Liver (tissue), 9 donors: Measurements from ENCODE around the gene CCT6B. TPM values are rescaled to one million over a fixed set of nuclear protein-coding genes. Genes with fewer than 3 reads are reported as not detected.

Experiments
- DNase-seq: peaks from one replicate; pipeline ENCODE4 v3.0.0-alpha.2; 2017; ENCODE audit warnings: low spot score
- H3K27ac ChIP-seq, 2 donors: one replicate each; pipeline ENCODE4 v1.7.0; 2013; ENCODE audit warnings: inconsistent platforms in 2 of 2, low read length in 2 of 2, control low read depth in 1 of 2, low read depth in 1 of 2, mild to moderate bottlenecking in 1 of 2
- H3K27me3 ChIP-seq, 4 donors: one replicate each; pipeline versions ENCODE4 v1.6.1 to v1.7.0; 2013; ENCODE audit warnings: low read length in 3 of 4, inconsistent platforms in 1 of 4, mild to moderate bottlenecking in 1 of 4, moderate library complexity in 1 of 4; ENCODE audit not compliant: control insufficient read depth in 4 of 4, insufficient read depth in 4 of 4
- H3K36me3 ChIP-seq, 4 donors: one replicate each; pipeline versions ENCODE4 v1.6.1 to v1.7.0; 2013; ENCODE audit warnings: low read length in 3 of 4, mild to moderate bottlenecking in 3 of 4, low read depth in 1 of 4, moderate library complexity in 1 of 4; ENCODE audit not compliant: control insufficient read depth in 4 of 4, insufficient read depth in 3 of 4
- H3K4me1 ChIP-seq, 4 donors: one replicate each; pipeline versions ENCODE4 v1.6.1 to v1.7.0; 2013; ENCODE audit warnings: low read length in 3 of 4, mild to moderate bottlenecking in 3 of 4, moderate library complexity in 1 of 4; ENCODE audit not compliant: control insufficient read depth in 4 of 4, insufficient read depth in 4 of 4
- H3K4me3 ChIP-seq, 3 donors: one replicate each; pipeline versions ENCODE4 v1.6.1 to v1.7.0; 2013; ENCODE audit warnings: low read length in 3 of 3, control low read depth in 1 of 3, low read depth in 1 of 3, mild to moderate bottlenecking in 1 of 3
- H3K9ac ChIP-seq, 2 donors: one replicate each; pipeline ENCODE4 v1.7.0; 2013; ENCODE audit warnings: low read length in 2 of 2, mild to moderate bottlenecking in 2 of 2, moderate library complexity in 2 of 2, control low read depth in 1 of 2, low read depth in 1 of 2
- H3K9me3 ChIP-seq, 4 donors: one replicate each; pipeline versions ENCODE4 v1.6.1 to v1.7.0; 2013; ENCODE audit warnings: low read length in 3 of 4; ENCODE audit not compliant: control insufficient read depth in 4 of 4
- CTCF ChIP-seq: fragments of 150-350 bp; IDR thresholded peaks from 2 replicates; pipeline ENCODE4 v1.5.1; 2017; ENCODE audit warnings: improper control_type of control experiment, low read depth, low read length; ENCODE audit not compliant: missing input control
- EGR1 ChIP-seq, 2 donors: IDR thresholded peaks; 2 replicates each; pipeline ENCODE4 v1.6.1; 2016 to 2018; ENCODE audit warnings: antibody characterized with exemption in 2 of 2, low read depth in 2 of 2
- FOXA1 ChIP-seq: IDR thresholded peaks from 2 replicates; pipeline ENCODE4 v1.6.1; 2016; ENCODE audit warnings: antibody characterized with exemption
- FOXA2 ChIP-seq: IDR thresholded peaks from 2 replicates; pipeline ENCODE4 v1.6.1; 2016; ENCODE audit warnings: antibody characterized with exemption
- GABPA ChIP-seq, 2 donors: IDR thresholded peaks in 1 of 2; conservative IDR thresholded peaks in 1 of 2; 2 replicates each; pipeline ENCODE4 v1.6.1; 2016; ENCODE audit warnings: antibody characterized with exemption in 2 of 2, mild to moderate bottlenecking in 1 of 2, moderate library complexity in 1 of 2
- HNF4A ChIP-seq, 2 donors: conservative IDR thresholded peaks; 2 replicates each; pipeline ENCODE4 v1.6.1; 2016; ENCODE audit warnings: antibody characterized with exemption in 2 of 2, mild to moderate bottlenecking in 2 of 2
- HNF4G ChIP-seq: IDR thresholded peaks from 2 replicates; pipeline ENCODE4 v1.6.1; 2016; ENCODE audit warnings: antibody characterized with exemption
- JUND ChIP-seq, 2 donors: IDR thresholded peaks; 2 replicates each; pipeline ENCODE4 v1.6.1; 2016; ENCODE audit warnings: antibody characterized with exemption in 2 of 2
- MAX ChIP-seq: IDR thresholded peaks from 2 replicates; pipeline ENCODE4 v1.6.1; 2016; ENCODE audit warnings: antibody characterized with exemption
- NR2F2 ChIP-seq: IDR thresholded peaks from 2 replicates; pipeline ENCODE4 v1.6.1; 2016; ENCODE audit warnings: antibody characterized with exemption
- RAD21 ChIP-seq, 2 donors: IDR thresholded peaks; 2 replicates each; pipeline ENCODE4 v1.6.1; 2016; ENCODE audit warnings: antibody characterized with exemption in 2 of 2, mild to moderate bottlenecking in 2 of 2
- RXRA ChIP-seq, 2 donors: IDR thresholded peaks; 2 replicates each; pipeline ENCODE4 v1.6.1; 2017 to 2018; ENCODE audit warnings: antibody characterized with exemption in 2 of 2, mild to moderate bottlenecking in 1 of 2
- SP1 ChIP-seq: IDR thresholded peaks from 2 replicates; pipeline ENCODE4 v1.6.1; 2018; ENCODE audit warnings: antibody characterized with exemption, mild to moderate bottlenecking
- TAF1 ChIP-seq: conservative IDR thresholded peaks from 2 replicates; pipeline ENCODE4 v1.6.1; 2016; ENCODE audit warnings: antibody characterized with exemption, mild to moderate bottlenecking
- YY1 ChIP-seq: IDR thresholded peaks from 2 replicates; pipeline ENCODE4 v1.6.1; 2016; ENCODE audit warnings: antibody characterized with exemption, mild to moderate bottlenecking
- ZBTB33 ChIP-seq: IDR thresholded peaks from 2 replicates; pipeline ENCODE4 v1.6.1; 2016; ENCODE audit warnings: antibody characterized with exemption
- WGBS: extraction: QIAGEN DNeasy Blood & Tissue Kit; methylation state at CpG from one replicate; pipeline ENCODE4 v1.1.7; 2013; 5-methylcytosine and 5-hydroxymethylcytosine counted together
- polyA plus RNA-seq, 2 donors: library from polyadenylated mRNA; stranded (reverse) in 1 of 2; unstranded in 1 of 2; fragments of 200-250 nt in 1 of 2; fragments of >200 nt in 1 of 2; fragmentation: Nextera tagmentation in 1 of 2; extraction: Ambion mirVana in 1 of 2; gene quantifications; one replicate each; pipeline versions ENCODE4 v1.2.1 to v1.2.3, GENCODE V29; 2013 to 2015
- total RNA-seq, 2 donors: library from RNA; depleted of rRNA; stranded (reverse); fragments of >200 nt; gene quantifications; one replicate each; pipeline ENCODE4 v1.2.3, GENCODE V29; 2014
- TF ChIP-seq, protein P1 (sequence below): IDR thresholded peaks from 2 replicates; pipeline ENCODE4 v1.6.1; 2016; ENCODE audit warnings: antibody characterized with exemption
- TF ChIP-seq, protein P2 (sequence below): IDR thresholded peaks from 2 replicates; pipeline ENCODE4 v1.6.1; 2016; ENCODE audit warnings: antibody characterized with exemption, mild to moderate bottlenecking
- donor health status: healthy.
- donor health status: healthy.
- donor health status: healthy.
- donor health status: healthy.
- donor health status: healthy.

CCT6B gene
- total and polyA plus RNA-seq, 4 donors = 0.82 to 2.2 (median 1.4) TPM

GRCh38 chr17:34886831-34887230 lies 74.4 kb downstream of the CCT6B start (continued):
- TF ChIP-seq CTCF = no peak
- no peak for TF ChIP-seq ZBTB33
- no peak for TF ChIP-seq YY1

- Histone ChIP-seq H3K27ac (no peak overlapping the region), H3K27me3 (peaks cover 0 to 2% (median 0%) of the 10 kb centered on the region in 4 donors), H3K9ac (no peak overlapping the region), H3K9me3 (peaks cover 0 to 1% (median 0%) of the 10 kb centered on the region in 4 donors), H3K4me1 (no peaks in the 10 kb centered on the region), H3K36me3 (no peaks in the 10 kb centered on the region), H3K4me3 (no peak overlapping the region)
- no peak for DNase-seq
- TF ChIP-seq MAX (no peak), FOXA2 (no peak), EGR1 (IDR thresholded peaks at IDR 0.05; ENCODE audit: low read depth in 2 of 2) (no peak), FOXA1 (no peak), RAD21 (IDR thresholded peaks at IDR 0.05) (no peak), GABPA (IDR thresholded peaks at IDR 0.05 in 1 of 2, conservative IDR thresholded peaks at IDR 0.05 in 1 of 2) (no peak), ZBTB33 (no peak), NR2F2 (no peak), CTCF (no peak), HNF4A (conservative IDR thresholded peaks at IDR 0.05) (no peak), SP1 (no peak), TAF1 (no peak), YY1 (no peak), RXRA (IDR thresholded peaks at IDR 0.05) (no peak), HNF4G (no peak), JUND (IDR thresholded peaks at IDR 0.05) (no peak)
- TF ChIP-seq, protein P1, sequence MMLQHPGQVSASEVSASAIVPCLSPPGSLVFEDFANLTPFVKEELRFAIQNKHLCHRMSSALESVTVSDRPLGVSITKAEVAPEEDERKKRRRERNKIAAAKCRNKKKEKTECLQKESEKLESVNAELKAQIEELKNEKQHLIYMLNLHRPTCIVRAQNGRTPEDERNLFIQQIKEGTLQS = no peak
- TF ChIP-seq, protein P2, sequence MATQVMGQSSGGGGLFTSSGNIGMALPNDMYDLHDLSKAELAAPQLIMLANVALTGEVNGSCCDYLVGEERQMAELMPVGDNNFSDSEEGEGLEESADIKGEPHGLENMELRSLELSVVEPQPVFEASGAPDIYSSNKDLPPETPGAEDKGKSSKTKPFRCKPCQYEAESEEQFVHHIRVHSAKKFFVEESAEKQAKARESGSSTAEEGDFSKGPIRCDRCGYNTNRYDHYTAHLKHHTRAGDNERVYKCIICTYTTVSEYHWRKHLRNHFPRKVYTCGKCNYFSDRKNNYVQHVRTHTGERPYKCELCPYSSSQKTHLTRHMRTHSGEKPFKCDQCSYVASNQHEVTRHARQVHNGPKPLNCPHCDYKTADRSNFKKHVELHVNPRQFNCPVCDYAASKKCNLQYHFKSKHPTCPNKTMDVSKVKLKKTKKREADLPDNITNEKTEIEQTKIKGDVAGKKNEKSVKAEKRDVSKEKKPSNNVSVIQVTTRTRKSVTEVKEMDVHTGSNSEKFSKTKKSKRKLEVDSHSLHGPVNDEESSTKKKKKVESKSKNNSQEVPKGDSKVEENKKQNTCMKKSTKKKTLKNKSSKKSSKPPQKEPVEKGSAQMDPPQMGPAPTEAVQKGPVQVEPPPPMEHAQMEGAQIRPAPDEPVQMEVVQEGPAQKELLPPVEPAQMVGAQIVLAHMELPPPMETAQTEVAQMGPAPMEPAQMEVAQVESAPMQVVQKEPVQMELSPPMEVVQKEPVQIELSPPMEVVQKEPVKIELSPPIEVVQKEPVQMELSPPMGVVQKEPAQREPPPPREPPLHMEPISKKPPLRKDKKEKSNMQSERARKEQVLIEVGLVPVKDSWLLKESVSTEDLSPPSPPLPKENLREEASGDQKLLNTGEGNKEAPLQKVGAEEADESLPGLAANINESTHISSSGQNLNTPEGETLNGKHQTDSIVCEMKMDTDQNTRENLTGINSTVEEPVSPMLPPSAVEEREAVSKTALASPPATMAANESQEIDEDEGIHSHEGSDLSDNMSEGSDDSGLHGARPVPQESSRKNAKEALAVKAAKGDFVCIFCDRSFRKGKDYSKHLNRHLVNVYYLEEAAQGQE = no peak
- 68% methylated on average over 2 of the region's 2 CpGs for WGBS
Measured at GRCh38 chr17:34885076-34885475, 76.2 kb downstream of the CCT6B start.
